Sigmoid colon (tissue), 7 donors: ENCODE data around the gene KRT16. TPM values are rescaled to one million over a fixed set of nuclear protein-coding genes. Genes with fewer than 3 reads are reported as not detected.

Source experiments
- DNase-seq: peaks from one replicate; pipeline ENCODE4 v3.0.0-alpha.2; 2019
- H3K27ac ChIP-seq, 4 donors: fragments of 200-600 bp; sonication (generic); one replicate each; pipeline ENCODE4 v1.5.1; 2016 to 2019; ENCODE audit warnings: mild to moderate bottlenecking in 1 of 4
- H3K27me3 ChIP-seq, 3 donors: fragments of 200-600 bp; sonication (generic); one replicate each; pipeline ENCODE4 v1.5.1; 2019; ENCODE audit warnings: mild to moderate bottlenecking in 1 of 3
- H3K36me3 ChIP-seq, 4 donors: fragments of 200-600 bp; sonication (generic); one replicate each; pipeline ENCODE4 v1.5.1; 2016 to 2019
- H3K4me1 ChIP-seq, 4 donors: fragments of 200-600 bp; sonication (generic); one replicate each; pipeline ENCODE4 v1.5.1; 2017 to 2019
- H3K4me3 ChIP-seq, 4 donors: fragments of 200-600 bp; sonication (generic); one replicate each; pipeline ENCODE4 v1.5.1; 2017 to 2019; ENCODE audit warnings: mild to moderate bottlenecking in 2 of 4, moderate library complexity in 1 of 4
- H3K9me3 ChIP-seq, 4 donors: fragments of 200-600 bp in 3 of 4; sonication (generic) in 3 of 4; one replicate each; pipeline versions ENCODE4 v1.5.1 to v1.6.1; 2013 to 2019
- CTCF ChIP-seq, 4 experiments: fragments of 450-650 bp in 3 of 4; fragments of 200-600 bp in 1 of 4; IDR thresholded peaks; one replicate each; pipeline ENCODE4 v1.5.1; 2016 to 2019; ENCODE audit warnings: antibody characterized with exemption in 4 of 4, mild to moderate bottlenecking in 3 of 4, moderate library complexity in 2 of 4
- EP300 ChIP-seq, 4 donors: sonication (generic); formaldehyde crosslinking; IDR thresholded peaks; one replicate each; pipeline ENCODE4 v1.6.1; 2017; ENCODE audit warnings: antibody characterized with exemption in 4 of 4
- POLR2A ChIP-seq, 2 donors: fragments of 450-650 bp; IDR thresholded peaks; one replicate each; pipeline ENCODE4 v1.6.1; 2016; ENCODE audit warnings: antibody characterized with exemption in 2 of 2, mild to moderate bottlenecking in 2 of 2, moderate library complexity in 2 of 2
- POLR2AphosphoS5 ChIP-seq, 4 donors: sonication (generic); formaldehyde crosslinking; IDR thresholded peaks; one replicate each; pipeline ENCODE4 v1.6.1; 2017; ENCODE audit warnings: antibody characterized with exemption in 4 of 4
- WGBS, 2 donors: extraction: QIAGEN DNeasy Blood & Tissue Kit; methylation state at CpG; one replicate each; pipeline ENCODE4 v1.1.7; 2013; 5-methylcytosine and 5-hydroxymethylcytosine counted together
- intact Hi-C: fragments of 100-400 bp; cut with DNase I; formaldehyde crosslinking; loops from one replicate; pipeline ENCODE4 v1.15.1; 2023
- polyA plus RNA-seq, 3 donors: library from polyadenylated mRNA; stranded (reverse); fragments of 200-250 nt; gene quantifications; one replicate each; pipeline ENCODE4 v1.2.3, GENCODE V29; 2013
- total RNA-seq, 4 donors: library from RNA; depleted of rRNA; stranded (reverse); fragments of >200 nt; gene quantifications; one replicate each; pipeline ENCODE4 v1.1.0, GENCODE V29; 2016
- donor health status: healthy with polysubstance abuse.
- donor health status: Bipolar disorder and iron deficiency.
- donor health status: healthy.

The KRT16 gene
- total and polyA plus RNA-seq, 7 donors = 0.09 to 0.83 (median 0.60) TPM; not detected in 4

- Histone ChIP-seq H3K4me1 (peaks cover 0 to 9% (median 2%) of the 10 kb centered on the region in 4 donors), H3K27ac (peak overlapping the region in 2 of 4 donors; percentile 47 to 69), H3K9me3 (no peaks in the 10 kb centered on the region), H3K36me3 (no peaks in the 10 kb centered on the region), H3K27me3 (no peaks in the 10 kb centered on the region), H3K4me3 (no peak overlapping the region)
- intact Hi-C loops = no loop called here
- TF ChIP-seq CTCF (IDR thresholded peaks at IDR 0.05) (no peak), POLR2A (IDR thresholded peaks at IDR 0.05) (peak in 1 of 2 donors; percentile 29), POLR2AphosphoS5 (IDR thresholded peaks at IDR 0.05) (no peak), EP300 (IDR thresholded peaks at IDR 0.05) (no peak)
- no peak for DNase-seq
- WGBS, 2 donors = 13 to 66% methylated on average over 14 of the region's 14 CpGs
Observed at GRCh38 chr17:41653892-41654677, 41.5 kb upstream of the KRT16 start.

- no peaks in the 10 kb centered on the region for H3K9me3 ChIP-seq
- intact Hi-C loops = no loop called here
- no peaks in the 10 kb centered on the region for H3K36me3 ChIP-seq
- no peak for TF ChIP-seq CTCF (IDR thresholded peaks at IDR 0.05)
- no peak for TF ChIP-seq EP300 (IDR thresholded peaks at IDR 0.05)
- no peak for TF ChIP-seq POLR2A (IDR thresholded peaks at IDR 0.05)
- no peak for TF ChIP-seq POLR2AphosphoS5 (IDR thresholded peaks at IDR 0.05)
- H3K4me3 ChIP-seq = no peak overlapping the region
- WGBS, 2 donors = 91 to 92% methylated on average over 5 of the region's 5 CpGs
- H3K4me1 ChIP-seq = peaks cover 0 to 13% (median 4%) of the 10 kb centered on the region in 4 donors
- no peak for DNase-seq
- no peak overlapping the region for H3K27ac ChIP-seq
- no peaks in the 10 kb centered on the region for H3K27me3 ChIP-seq
Observed at GRCh38 chr17:41653421-41653820, 40.9 kb upstream of the KRT16 start.

GRCh38 chr17:41652461-41652970, 39.9 kb upstream of the KRT16 start:
- H3K27ac ChIP-seq = no peak overlapping the region
- no peak overlapping the region for H3K4me3 ChIP-seq
- H3K4me1 ChIP-seq = peaks cover 0 to 21% (median 13%) of the 10 kb centered on the region in 4 donors
- no peak for DNase-seq
- 73 to 82% methylated on average over 5 of the region's 5 CpGs for WGBS, 2 donors
- no peaks in the 10 kb centered on the region for H3K36me3 ChIP-seq
- TF ChIP-seq POLR2A (IDR thresholded peaks at IDR 0.05) (no peak), POLR2AphosphoS5 (IDR thresholded peaks at IDR 0.05) (no peak), EP300 (IDR thresholded peaks at IDR 0.05) (no peak), CTCF (IDR thresholded peaks at IDR 0.05) (no peak)
- no peaks in the 10 kb centered on the region for H3K9me3 ChIP-seq
- H3K27me3 ChIP-seq = no peaks in the 10 kb centered on the region
- intact Hi-C loops = no loop called here

GRCh38 chr17:41651625-41652460, 39.3 kb upstream of the KRT16 start:
- peak overlapping the region in 2 of 4 donors; percentile 13 to 18 for H3K4me3 ChIP-seq
- H3K36me3 ChIP-seq = no peaks in the 10 kb centered on the region
- intact Hi-C loops = no loop called here
- no peak for TF ChIP-seq CTCF (IDR thresholded peaks at IDR 0.05)
- H3K9me3 ChIP-seq = no peaks in the 10 kb centered on the region
- no peaks in the 10 kb centered on the region for H3K27me3 ChIP-seq
- H3K27ac ChIP-seq = peak overlapping the region in 3 of 4 donors; percentile 23 to 72 (median 37)
- DNase-seq = peak; percentile 75
- WGBS, 2 donors = 35 to 71% methylated on average over 13 of the region's 13 CpGs
- H3K4me1 ChIP-seq = peaks cover 0 to 21% (median 14%) of the 10 kb centered on the region in 4 donors
